Thyroid gland (tissue), 4 donors: ENCODE data around the gene UGT1A6. TPM values are rescaled to one million over a fixed set of nuclear protein-coding genes. Genes with fewer than 3 reads are reported as not detected.

Experiments
- DNase-seq, 2 donors: peaks; one replicate each; pipeline ENCODE4 v3.0.0-alpha.2; 2019
- H3K27ac ChIP-seq, 3 donors: fragments of 200-600 bp; sonication (generic); 1 replicate in 2 of 3; 2 replicates in 1 of 3; pipeline ENCODE4 v1.5.1; 2016 to 2019; ENCODE audit warnings: mild to moderate bottlenecking in 1 of 3, moderate library complexity in 1 of 3
- H3K27me3 ChIP-seq: fragments of 200-600 bp; sonication (generic); one replicate; pipeline ENCODE4 v1.5.1; 2019
- H3K36me3 ChIP-seq, 2 donors: fragments of 200-600 bp; sonication (generic); one replicate each; pipeline ENCODE4 v1.5.1; 2016 to 2019
- H3K4me1 ChIP-seq, 2 donors: fragments of 200-600 bp; sonication (generic); one replicate each; pipeline ENCODE4 v1.5.1; 2017 to 2019
- H3K4me3 ChIP-seq, 3 donors: fragments of 200-600 bp; sonication (generic); replicated peaks in 1 of 3; 1 replicate in 2 of 3; 2 replicates in 1 of 3; pipeline ENCODE4 v1.5.1; 2016; ENCODE audit warnings: mild to moderate bottlenecking in 1 of 3
- H3K9me3 ChIP-seq: fragments of 200-600 bp; sonication (generic); one replicate; pipeline ENCODE4 v1.5.1; 2017
- CTCF ChIP-seq, 6 experiments: fragments of 200-600 bp in 3 of 6; fragments of 450-650 bp in 3 of 6; sonication (generic) in 3 of 6; IDR thresholded peaks; one replicate each; pipeline ENCODE4 v1.5.1; 2016 to 2019; ENCODE audit warnings: antibody characterized with exemption in 6 of 6, mild to moderate bottlenecking in 2 of 6, inconsistent platforms in 1 of 6, moderate library complexity in 1 of 6
- POLR2A ChIP-seq, 2 donors: fragments of 450-650 bp; IDR thresholded peaks; one replicate each; pipeline ENCODE4 v1.6.1; 2017; ENCODE audit warnings: antibody characterized with exemption in 2 of 2, mild to moderate bottlenecking in 2 of 2, moderate library complexity in 1 of 2
- WGBS, 2 donors: methylation state at CpG; one replicate each; pipeline ENCODE4 v1.1.5; 2017; 5-methylcytosine and 5-hydroxymethylcytosine counted together
- intact Hi-C: fragments of 100-400 bp; cut with DNase I; formaldehyde crosslinking; loops from one replicate; pipeline ENCODE4 v1.15.1; 2023
- total RNA-seq, 4 donors: library from RNA; depleted of rRNA; stranded (reverse); fragments of >200 nt; gene quantifications; one replicate each; pipeline ENCODE4 v1.2.3, GENCODE V29; 2016

Gene UGT1A6
- total RNA-seq, 4 donors from 2014 or later: 0.81 to 6.2 (median 3.5) TPM

GRCh38 chr2:233706720-233707119, 14.0 kb downstream of the UGT1A6 start:
- no peaks in the 10 kb centered on the region for H3K9me3 ChIP-seq
- WGBS, 2 donors: 54 to 85% methylated on average over 1 of the region's 1 CpG
- no peak for DNase-seq
- H3K4me1 ChIP-seq: peaks cover 14 to 21% of the 10 kb centered on the region in 2 donors
- no peaks in the 10 kb centered on the region for H3K36me3 ChIP-seq
- TF ChIP-seq POLR2A (IDR thresholded peaks at IDR 0.05): no peak
- no peak for TF ChIP-seq CTCF (IDR thresholded peaks at IDR 0.05)
- H3K27me3 ChIP-seq: no peaks in the 10 kb centered on the region
- no peak overlapping the region for H3K4me3 ChIP-seq
- H3K27ac ChIP-seq: peak overlapping the region; percentile 55 to 84 (median 77)
- intact Hi-C loops: no loop called here

- H3K4me1 ChIP-seq: peaks cover 14 to 21% of the 10 kb centered on the region in 2 donors
- H3K27ac ChIP-seq: no peak overlapping the region
- no peak for DNase-seq
- H3K9me3 ChIP-seq: no peaks in the 10 kb centered on the region
- intact Hi-C loops: no loop called here
- H3K36me3 ChIP-seq: no peaks in the 10 kb centered on the region
- H3K27me3 ChIP-seq: no peaks in the 10 kb centered on the region
- no peak overlapping the region for H3K4me3 ChIP-seq
- WGBS, 2 donors: 79 to 87% methylated on average over 10 of the region's 10 CpGs
- TF ChIP-seq CTCF (IDR thresholded peaks at IDR 0.05) (no peak), POLR2A (IDR thresholded peaks at IDR 0.05) (no peak)
Measured at GRCh38 chr2:233707940-233708644, 15.4 kb downstream of the UGT1A6 start.

- H3K27ac ChIP-seq: no peak overlapping the region
- no peaks in the 10 kb centered on the region for H3K9me3 ChIP-seq
- no peaks in the 10 kb centered on the region for H3K27me3 ChIP-seq
- H3K4me1 ChIP-seq: peaks cover 14 to 21% of the 10 kb centered on the region in 2 donors
- H3K4me3 ChIP-seq: no peak overlapping the region
- intact Hi-C loops: no loop called here
- DNase-seq: no peak
- 80 to 88% methylated on average over 5 of the region's 5 CpGs for WGBS, 2 donors
- H3K36me3 ChIP-seq: no peaks in the 10 kb centered on the region
- TF ChIP-seq POLR2A (IDR thresholded peaks at IDR 0.05): no peak
- TF ChIP-seq CTCF (IDR thresholded peaks at IDR 0.05): no peak
Measured at GRCh38 chr2:233708942-233709341, 16.3 kb downstream of the UGT1A6 start.

- Histone ChIP-seq H3K9me3 (no peaks in the 10 kb centered on the region), H3K4me1 (peaks cover 5 to 8% of the 10 kb centered on the region in 2 donors), H3K4me3 (no peak overlapping the region), H3K27ac (no peak overlapping the region), H3K36me3 (no peaks in the 10 kb centered on the region), H3K27me3 (no peaks in the 10 kb centered on the region)
- intact Hi-C loops: no loop called here
- TF ChIP-seq CTCF (IDR thresholded peaks at IDR 0.05) (peak; percentile 74 to 90 (median 84)), POLR2A (IDR thresholded peaks at IDR 0.05) (no peak)
- peak; percentile 87 to 94 for DNase-seq
- WGBS, 2 donors: 36 to 40% methylated on average over 10 to 11 of the region's 11 CpGs
Measured at GRCh38 chr2:233711312-233712008, 18.8 kb downstream of the UGT1A6 start.
